Frontal cortex (tissue), 4 donors: ENCODE results near the gene RPLP2. TPM values are rescaled to one million over a fixed set of nuclear protein-coding genes. Genes with fewer than 3 reads are reported as not detected.

Experiments
- DNase-seq, 2 donors: peaks; one replicate each; pipeline ENCODE4 v3.0.0; 2012; ENCODE audit warnings: low spot score in 2 of 2
- FAIRE-seq: peaks from 2 replicates; lab custom pipeline; 2012; peaks lifted over from hg19 to GRCh38; lab: Jason Lieb, UNC
- total RNA-seq: library from RNA; depleted of rRNA; stranded (reverse); fragments of >200 nt; gene quantifications from one replicate; pipeline ENCODE4 v1.2.3, GENCODE V29; 2014
- donor health status: control.
- donor health status: control.
- donor health status: control.

RPLP2 gene
- 210 TPM for total RNA-seq

DNA sequence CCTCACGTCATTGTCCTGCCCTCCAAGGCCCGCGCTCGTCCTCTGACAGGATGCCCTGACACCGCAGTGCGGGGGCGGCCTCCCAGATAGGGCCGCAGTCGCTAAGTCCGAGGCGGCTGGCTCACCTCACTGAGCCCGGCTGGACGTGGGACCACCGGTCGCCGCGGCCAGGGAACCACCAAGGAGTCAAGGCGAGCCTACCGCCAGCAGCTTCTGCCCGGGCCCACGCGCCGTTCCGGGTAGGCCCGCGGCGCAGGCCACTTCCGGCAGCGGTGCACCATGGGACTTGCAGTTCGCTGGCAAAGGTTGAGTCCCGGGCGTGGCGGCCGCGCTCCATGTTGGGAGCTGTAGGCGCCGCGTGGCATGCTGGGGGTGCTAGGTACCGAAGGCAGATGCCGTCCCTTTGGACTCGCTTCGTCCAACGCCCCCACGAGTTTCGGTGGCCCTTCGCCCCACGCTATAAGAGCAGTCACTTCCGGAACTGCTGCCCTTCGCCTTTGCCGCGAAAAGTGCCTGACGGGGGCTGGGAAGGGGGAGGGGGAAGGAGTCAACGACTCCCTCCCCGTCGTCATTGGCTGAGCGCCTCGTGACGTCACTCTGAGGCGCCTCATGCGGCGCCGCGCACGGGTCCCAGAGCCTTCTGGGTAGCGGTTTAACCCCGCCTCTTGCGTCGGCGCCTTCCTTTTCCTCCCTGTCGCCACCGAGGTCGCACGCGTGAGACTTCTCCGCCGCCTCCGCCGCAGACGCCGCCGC lies at the start of gene RPLP2:
RPLP2 (plus strand) TSS at position 681 of the 753 bp plus-strand sequence. CDS start 268 bp downstream, outside the sequence.
- DNase-seq (peak; percentile 99), FAIRE-seq (no peak)

DNA sequence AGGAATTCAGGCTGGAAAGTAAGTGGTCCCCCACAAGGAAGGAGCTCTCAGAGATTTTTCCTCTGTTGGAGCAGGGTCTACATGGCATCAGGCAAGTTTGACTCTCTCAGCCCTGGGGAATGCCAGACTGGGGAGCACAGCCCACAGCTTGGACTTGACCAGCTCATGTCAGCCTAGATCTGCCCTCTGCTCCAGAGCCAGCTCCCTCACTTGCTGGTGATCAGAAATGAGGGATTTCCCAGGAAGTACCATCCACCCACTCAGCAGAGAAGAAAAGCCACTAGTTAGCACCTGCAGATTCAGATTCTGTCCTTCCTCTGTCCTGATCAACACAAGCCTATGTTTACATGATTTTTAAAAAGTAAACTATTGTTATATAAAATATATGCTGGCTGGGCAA lies 49.5 kb upstream of the RPLP2 start:
- no peak for FAIRE-seq
- DNase-seq, result no peak

DNA sequence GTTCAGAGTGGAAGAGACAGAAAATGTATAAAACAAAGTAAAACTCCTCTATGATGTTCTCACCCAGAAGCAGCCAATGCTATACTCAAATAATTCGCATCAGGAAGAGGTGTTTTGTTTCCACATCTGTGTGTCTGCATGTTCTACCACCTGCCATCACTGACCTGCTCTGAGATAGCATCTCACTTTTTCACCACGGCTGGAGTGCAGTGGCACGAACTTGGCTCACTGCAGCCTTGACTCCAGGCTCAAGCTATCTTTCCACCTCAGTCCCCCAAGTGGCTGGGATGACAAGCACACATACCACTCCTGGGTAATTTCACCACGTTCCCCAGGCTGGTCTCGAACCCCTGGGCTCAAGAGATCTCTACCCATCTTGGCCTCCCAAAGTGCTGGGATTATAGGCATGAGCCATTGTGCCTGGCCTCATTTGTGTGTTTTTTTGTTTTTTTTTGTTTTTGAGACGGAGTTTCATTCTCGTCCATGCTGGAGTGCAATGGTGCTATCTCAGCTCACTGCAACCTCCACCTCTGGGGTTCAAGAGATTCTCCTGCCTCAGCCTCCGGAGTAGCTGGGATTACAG lies 48.1 kb upstream of the RPLP2 start:
- DNase-seq (no peak), FAIRE-seq (no peak)

GRCh38 chr11:762421-763072 lies 47.2 kb upstream of the RPLP2 start:
- FAIRE-seq (no peak), DNase-seq (peak; percentile 73 to 75)

DNA sequence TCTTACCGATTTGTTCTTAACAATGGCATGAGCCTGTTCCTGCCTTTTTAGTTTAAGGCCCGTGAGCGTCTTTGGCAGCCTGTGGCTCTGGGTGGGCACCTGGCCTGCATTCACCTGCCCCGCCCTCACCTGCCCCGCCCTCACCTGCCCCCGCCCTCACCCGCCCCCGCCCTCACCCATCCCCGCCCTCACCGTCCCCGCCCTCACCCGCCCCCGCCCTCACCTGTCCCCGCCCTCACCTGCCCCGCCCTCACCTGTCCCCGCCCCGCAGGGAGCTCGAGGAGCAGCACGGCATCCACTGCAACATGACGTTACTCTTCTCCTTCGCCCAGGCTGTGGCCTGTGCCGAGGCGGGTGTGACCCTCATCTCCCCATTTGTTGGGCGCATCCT lies 46.7 kb upstream of the RPLP2 start:
- DNase-seq, result no peak
- FAIRE-seq, result no peak

GRCh38 chr11:763549-764321 lies 46.0 kb upstream of the RPLP2 start:
- DNase-seq (no peak), FAIRE-seq (no peak)

DNA sequence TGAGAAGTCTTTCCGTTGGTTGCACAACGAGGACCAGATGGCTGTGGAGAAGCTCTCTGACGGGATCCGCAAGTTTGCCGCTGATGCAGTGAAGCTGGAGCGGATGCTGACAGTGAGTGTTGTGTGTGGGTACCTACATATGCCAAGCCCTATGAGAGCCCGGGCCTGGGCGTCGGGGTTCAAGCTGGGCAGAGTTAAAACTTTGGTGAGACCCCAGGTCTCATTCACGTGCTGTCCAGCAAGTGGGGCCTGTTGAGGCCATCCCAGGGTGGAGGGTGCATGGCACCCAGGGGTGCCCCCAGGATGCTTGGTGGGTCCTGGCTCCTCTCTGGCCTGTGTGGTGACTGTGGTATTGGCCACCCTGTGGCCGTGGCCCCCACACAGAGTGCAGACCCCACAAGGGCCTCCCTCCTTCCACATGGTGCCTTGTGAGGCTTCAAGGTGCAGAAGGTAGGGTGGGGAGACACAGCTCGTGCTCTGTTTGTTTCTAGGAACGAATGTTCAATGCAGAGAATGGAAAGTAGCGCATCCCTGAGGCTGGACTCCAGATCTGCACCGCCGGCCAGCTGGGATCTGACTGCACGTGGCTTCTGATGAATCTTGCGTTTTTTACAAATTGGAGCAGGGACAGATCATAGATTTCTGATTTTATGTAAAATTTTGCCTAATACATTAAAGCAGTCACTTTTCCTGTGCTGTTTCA lies 45.3 kb upstream of the RPLP2 start:
- no peak for FAIRE-seq
- DNase-seq, result no peak

DNA sequence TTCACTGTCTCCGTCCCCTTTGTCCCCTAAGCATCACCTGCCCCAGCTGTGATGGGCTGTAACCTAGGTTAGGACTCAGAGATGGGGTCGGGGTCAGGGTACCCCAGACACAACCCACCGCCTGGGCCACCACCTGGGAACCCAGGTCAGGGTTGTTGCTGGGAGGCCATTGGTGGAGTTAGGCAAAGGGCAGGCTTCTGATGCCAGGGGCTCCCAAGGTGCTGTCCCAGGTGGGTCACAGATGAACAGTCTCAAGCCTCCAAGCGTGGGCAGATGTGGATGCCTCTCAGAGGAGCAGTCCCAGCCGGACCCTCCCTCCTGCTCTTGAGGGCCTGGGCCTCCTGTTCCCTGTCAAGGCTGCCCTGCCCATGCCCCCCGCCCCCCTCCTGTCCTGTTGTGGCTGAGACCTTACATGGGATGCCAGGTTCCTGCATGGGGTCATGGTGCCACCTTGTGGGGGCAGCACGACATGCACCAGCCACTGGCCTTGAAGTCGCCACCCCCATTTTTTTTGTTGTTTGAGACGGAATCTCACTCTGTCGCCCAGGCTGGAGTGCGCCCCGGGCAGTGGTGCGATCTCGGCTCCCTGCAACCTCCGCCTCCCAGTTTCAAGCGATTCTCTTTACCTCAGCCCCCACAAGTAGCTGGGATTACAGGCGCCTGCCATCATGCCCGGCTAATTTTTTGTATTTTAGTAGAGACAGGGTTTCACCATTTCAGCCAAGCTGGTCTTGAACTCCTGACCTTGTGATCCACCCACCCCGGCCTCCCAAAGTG lies 44.6 kb upstream of the RPLP2 start:
- DNase-seq (peak; percentile 71 to 74), FAIRE-seq (no peak)

DNA sequence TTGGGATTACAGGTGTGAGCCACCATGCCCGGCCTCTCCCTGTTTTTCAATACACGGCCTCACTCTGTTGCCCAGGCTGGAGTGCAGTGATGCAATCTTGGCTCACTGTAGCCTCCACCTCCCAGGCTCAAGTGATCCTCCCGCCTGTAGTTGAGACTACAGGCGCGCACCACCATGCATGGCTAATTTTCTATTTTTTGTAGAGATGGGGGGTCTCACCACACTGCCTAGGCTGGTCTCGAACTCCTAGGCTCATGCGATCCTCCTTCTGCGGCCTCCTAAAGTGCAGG lies 44.0 kb upstream of the RPLP2 start:
- FAIRE-seq, result no peak
- no peak for DNase-seq

DNA sequence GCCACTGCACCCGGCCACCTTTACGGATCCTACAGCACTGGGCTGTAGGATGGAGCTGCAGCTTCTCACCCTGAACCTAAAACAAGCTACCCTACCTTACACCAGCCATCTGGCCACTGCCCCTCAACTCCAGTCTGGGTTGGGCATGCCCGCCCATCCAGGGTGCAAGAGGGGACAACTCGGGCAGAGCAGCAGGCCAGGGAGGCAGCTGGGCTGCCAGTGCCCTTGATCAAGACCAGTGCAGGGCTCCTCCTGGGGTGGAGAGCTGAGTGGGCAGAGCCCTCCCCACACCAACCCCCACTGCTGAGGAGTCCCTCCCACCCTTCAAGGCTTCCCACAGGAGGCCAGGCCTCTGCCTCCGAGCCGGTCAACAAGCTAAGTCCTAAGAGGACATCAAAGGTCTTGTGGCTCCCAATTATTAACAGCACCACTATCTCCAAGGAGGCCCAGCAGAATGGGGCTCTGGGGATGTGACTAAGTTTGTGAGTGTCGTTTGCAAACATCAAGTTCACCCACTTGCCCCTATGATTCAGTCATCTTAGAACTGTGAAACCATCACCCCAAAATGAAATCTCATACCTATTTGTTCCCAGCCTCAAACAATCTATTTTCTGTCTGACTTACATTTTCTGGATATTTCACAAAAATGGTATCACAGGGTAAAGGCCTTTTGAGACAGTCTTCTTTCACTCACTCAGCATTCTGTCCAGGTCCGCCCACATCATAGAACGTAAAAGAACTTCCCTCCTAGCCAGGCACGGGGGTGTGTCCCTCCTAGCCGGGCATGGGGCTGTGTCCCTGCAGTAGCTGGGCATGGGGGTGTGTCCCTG lies 43.4 kb upstream of the RPLP2 start:
- DNase-seq (no peak), FAIRE-seq (no peak)

GRCh38 chr11:766936-767210 lies 42.9 kb upstream of the RPLP2 start:
- DNase-seq (no peak), FAIRE-seq (no peak)

- FAIRE-seq, result no peak
- no peak for DNase-seq
Measured at GRCh38 chr11:767238-767637, 42.5 kb upstream of the RPLP2 start.

GRCh38 chr11:769887-770641 lies 39.7 kb upstream of the RPLP2 start:
- DNase-seq, result no peak
- no peak for FAIRE-seq

DNA sequence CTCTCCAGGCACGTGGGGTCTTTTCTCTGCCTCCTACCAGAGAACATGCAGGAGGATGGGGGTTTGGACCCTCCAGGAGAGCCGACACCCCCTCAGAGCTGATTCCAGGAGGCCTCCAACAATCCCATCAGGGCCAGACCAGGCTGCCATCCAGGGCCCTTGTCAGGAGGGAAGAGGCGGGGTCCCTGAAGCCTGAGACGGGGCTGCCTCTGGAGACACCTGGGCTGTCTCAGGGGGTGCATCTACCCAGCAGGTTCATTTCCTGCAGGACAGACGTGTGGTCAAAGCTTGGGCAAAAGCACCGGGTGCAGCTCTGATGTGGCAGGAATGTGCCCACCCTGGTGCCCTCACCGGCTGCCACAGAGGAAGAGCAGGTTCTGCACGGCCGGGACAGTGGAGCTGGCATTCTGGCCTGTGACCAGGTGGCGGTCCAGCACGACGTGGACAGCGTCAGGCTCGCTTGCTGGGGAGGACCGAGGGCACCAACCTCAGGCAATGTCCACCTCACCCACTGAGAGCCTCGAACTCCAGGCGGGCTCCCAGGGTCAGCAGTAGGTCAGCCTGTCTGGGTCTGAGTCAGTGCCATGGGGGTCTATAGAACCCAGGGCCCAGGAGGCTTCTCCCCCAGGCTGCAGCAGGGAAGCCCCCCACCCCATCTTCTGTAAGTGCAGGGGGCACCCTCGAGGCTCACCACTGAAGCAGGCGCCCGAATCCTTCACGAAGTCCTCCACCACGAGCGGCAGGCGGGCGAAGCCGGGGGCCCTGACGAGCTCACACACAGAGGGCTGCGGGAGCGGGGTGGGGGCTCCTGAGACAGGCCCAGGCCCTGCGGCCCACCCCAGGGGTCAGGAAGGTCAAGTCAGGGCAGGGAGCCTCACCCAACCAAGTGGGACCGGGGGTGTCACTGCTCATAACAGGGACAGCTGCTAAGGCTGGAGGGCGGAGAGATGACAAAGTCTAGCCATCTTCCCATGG lies 38.8 kb upstream of the RPLP2 start:
- FAIRE-seq (no peak), DNase-seq (no peak)

DNA sequence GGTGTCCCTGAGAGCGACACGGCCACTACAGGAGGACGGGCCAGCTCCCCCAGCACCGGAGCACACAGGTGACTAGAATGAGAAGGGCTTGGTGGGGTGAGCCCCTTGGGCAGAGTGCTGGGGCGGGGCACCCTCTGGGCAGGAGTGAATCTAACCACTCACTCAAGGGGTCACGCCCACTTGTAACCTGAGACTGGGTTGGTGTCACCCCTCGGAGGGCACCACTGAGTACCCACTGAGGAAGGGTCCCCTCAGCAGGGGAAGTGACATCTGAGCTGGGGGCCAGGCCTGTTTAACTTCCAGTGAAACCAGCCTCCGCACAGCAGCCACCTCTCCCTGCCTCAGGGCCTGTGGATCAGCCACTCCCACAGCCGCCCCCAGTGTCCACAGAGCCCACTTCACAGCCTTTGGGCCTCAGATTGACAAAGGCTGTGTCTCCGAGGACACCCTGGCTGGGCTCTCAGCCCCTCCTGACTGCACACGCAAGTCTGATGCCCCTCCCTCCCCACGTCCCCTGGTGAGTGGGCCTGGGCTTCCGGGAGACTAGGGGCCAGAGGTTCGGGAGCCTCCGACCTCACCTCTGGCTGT lies 38.1 kb upstream of the RPLP2 start:
- DNase-seq, result no peak
- FAIRE-seq, result no peak
